Fibroblast of skin of back (primary cell): ENCODE measurements around the gene PAPOLB.
A peak's percentile ranks its signal among the peaks of the same experiment; 100 is the strongest.

Experiments
- DNase-seq: peaks from one replicate; pipeline ENCODE4 v3.0.0-alpha.2; 2013

The PAPOLB gene

GRCh38 chr7:4841007-4841784 lies 20.6 kb downstream of the PAPOLB start:
- no peak for DNase-seq

GRCh38 chr7:4840079-4840501 lies 21.7 kb downstream of the PAPOLB start:
- no peak for DNase-seq

DNA sequence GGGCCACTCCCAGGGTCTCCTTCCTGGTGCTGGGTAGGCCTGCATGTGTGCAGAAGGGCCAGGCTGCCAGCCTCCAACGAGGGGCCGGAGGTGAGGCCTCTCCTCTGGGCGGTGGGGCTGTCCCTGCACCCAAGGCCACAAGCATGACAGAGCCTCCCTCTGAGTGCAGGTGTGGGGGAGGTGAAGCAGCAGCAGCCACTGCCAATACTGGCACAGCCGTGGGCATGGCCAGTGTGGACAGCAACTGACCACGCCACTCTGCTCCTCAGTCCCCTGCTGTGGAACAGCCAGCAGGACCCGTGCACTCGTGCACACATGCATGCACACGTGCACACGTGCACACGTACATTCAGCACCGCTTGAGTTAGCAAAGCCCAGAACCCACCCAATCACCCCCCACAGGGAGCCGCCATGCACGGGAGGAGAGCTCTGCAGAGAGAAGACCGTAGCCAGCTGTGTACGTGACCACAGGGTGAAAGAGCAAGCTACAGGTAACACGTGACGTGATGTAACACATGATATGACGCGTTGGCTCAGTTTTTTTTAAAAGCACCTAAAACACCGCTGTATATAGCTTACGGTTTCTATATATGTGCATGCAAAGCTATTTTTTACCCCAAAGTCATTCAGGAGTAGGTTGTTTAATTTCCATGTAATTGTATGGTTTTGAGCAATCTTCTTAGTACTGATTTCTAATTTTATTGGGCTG lies 23.1 kb downstream of the PAPOLB start:
- DNase-seq: no peak

DNA sequence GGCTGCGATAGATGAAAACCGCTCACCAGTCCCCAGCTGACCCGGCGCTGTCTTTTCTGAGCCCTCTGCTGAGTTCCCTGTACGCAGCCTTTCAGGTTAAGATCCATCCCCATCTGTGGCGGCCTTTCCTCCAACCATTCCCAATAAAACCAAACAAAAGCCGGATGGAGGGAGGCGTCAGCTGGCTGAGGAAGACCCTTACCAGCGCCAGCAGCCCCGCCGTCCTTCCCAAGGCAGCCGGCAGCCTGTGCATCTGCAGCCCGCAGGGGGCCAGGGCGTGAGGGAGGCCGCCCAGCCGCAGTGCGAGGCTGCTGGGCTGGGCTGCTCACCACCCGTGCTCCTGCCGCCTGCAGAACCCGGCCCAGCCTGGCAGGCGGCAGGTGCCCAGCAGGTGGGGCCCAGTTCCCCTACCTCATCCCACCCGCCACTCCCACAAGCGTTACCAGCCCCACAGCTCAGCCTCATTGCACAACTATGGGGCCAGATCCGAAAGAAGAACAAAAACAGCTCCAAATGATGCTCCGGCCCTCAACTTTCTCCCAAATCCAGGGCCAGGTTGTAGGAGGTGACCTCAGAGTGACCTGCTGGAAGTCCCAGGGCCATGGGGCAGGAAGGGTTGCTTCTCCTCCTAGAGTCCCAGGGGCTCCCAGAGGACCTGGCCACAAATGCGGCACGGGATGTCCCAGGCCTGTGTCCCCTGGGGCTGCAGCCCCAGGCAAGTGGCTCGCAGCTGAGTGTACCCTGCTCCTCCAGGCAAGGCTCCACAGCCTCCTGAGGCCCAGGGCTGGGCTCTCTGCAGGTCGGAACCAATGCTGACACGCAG lies 23.8 kb downstream of the PAPOLB start:
- DNase-seq: no peak

DNA sequence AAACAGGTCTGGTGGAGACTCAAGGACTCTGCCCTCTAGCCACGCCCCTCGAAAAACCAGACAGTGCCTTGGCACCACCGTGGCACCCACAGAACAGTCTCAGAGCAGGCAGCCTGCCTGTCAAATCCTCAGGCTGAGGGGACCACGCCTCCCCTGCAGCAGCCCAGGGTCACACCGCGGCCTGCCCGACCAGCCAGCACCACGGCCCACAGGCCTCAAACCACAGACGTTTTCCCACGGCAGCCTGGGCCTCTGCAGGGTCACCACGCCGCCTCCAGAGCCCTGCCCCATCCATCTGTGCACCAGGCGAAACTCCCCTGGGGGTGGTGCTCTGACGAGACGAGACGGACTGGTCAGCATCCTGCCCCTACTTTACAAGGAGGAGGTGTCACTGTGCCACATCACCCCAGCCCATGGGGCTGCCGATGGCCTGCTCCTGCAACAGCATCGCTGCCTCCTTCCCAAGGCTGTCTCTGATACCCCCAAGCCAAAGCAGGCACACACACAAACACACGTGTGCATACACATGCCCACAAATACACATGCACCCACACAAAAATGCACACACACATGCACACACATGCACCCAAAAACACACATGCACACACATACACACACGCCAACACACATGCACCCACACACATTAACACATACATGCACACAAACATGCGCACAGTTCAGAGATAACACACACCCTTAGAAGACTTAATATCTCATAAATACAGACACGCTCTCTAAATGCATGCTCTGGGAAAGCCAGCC lies 24.6 kb downstream of the PAPOLB start:
- no peak for DNase-seq

- DNase-seq: no peak
Observed at GRCh38 chr7:4836206-4836661, 25.6 kb downstream of the PAPOLB start.

DNA sequence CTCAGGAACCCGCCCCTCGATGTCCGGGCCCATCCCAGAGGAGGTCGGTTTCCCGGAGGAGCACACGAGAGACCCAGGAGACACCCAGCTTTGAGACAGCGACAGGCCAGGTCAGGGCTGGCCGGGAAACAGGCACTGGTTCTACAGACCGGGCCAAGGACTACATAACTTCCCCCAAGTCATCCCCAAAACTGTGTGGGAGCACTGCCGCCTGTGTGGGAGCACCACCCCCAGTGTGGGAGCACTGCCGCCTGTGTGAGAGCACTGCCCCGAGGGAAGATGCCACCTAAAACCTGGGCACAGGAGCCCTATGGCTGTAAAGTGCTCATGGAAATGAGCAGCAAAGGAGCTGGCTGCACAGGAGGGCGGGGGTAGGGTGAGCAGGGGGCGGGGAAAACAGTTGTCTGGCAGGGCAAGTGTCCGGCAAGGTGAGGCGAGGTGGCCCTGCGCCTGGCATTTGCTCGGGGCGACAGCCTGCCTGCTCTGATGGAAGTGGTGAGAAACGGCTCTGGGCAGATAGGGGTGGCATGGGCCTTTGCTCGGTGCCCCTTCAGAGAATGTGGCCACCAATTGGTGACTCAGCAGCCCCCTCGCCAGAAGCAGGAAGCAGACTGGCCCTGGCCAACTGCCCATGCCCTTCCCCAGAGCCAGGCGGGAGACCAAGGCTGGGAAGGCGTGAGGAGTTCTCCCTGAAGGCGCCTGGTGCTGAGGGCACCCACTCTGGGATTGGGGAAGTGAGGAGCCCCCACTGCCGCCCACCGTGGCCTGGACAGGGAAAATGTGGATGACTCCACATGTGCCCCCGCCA lies 26.2 kb downstream of the PAPOLB start:
- DNase-seq: no peak

GRCh38 chr7:4834601-4835397 lies 27.0 kb downstream of the PAPOLB start:
- no peak for DNase-seq

DNA sequence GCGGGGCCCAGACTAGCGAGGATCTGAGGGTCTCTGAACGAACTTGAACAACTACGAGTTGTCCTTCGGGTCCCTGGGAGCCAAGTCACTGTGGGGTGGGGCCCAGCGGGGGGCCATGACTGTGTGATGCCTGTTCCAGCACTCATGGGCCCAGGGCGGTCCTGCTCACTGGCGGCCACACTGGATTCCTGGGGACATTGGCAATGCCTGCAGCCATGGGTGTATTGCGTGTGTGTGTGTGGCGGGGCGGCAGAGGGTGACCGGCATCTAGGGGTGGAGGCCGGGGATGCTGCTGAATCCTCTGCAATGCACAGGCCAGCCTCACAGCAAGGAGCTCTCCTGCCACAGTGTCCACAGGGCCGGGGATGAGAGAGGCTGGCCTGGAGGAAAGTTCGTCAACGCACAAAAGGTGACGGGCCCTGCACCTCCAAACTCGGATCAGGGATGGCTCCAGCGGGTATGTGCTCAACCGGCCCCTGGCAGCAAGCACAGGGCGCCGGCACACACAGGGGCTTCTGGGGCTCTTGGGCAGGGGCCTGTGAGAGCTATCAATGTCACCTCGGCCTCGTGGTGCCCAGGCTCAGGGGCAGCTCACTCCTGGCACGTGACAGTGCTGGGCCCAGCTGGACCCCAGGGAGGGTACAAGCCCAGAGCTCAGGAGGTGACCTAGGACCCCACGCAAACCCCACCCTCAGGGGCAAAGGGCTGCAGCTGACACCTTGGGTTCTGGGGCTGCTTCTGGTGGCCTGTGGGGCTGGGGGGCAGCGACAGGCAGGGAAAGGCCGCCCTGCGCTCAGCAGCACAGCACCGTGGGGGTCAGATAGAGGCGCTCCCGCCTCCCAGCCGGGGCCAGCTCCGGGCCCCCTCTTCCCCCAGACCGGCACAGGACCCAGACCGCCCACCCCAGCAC lies 27.9 kb downstream of the PAPOLB start:
- no peak for DNase-seq

- no peak for DNase-seq
Observed at GRCh38 chr7:4833176-4833575, 28.7 kb downstream of the PAPOLB start.

GRCh38 chr7:4832711-4833110 lies 29.1 kb downstream of the PAPOLB start:
- DNase-seq: no peak

DNA sequence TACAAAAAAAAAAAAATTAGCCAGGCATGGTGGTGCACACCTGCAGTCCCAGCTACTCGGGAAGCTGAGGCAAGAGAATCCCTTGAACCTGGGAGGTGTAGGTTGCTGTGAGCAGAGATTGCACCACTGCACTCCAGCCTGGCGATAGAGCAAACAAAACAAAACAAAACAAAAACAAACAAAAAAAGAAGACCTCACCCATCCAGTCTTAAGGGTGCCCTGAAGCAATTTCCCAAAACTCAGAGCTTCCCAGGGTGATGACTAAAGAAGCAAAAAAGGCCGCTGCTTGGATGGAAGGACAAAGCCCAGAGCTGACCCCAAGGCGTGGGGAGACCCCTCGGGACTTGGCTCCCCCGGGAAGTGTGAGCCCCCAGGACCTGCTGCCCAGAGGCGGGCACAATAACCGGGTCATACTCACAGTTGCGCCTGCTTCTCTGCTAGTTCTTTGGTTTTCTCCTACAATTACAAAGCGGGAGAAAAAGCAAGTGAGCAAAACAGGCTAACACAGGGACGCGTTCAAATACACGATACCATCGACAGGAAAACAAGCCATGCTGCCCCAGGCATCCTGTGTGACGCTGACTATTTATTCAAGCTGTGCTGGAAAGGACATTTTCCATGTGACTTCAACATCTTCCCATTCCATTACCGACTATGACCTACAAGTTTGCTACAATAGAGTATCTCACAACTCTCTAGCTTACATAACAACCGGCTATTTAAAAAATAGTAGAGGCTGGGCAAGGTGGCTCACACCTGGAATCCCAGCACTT lies 29.9 kb downstream of the PAPOLB start:
- no peak for DNase-seq

DNA sequence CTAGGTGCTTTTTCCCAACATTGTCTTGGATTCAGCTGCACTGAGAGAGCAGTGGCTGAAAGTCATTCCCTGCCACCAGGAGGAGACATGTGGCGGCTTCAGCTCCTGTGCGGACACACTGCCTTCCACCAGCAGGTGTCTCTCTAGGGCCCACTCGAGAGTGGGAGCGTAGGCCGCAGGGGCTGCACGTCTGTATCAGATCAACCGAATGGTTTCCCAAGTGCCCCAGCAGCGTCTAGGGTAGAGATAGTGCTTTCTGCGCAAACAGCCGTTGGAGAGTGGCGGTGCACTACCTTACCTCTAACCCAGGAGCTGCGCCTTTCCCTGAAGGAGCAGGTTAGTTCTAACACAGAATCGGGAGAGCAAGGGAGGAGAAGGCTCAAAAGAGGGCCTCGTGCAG lies 31.7 kb downstream of the PAPOLB start:
- peak; percentile 63 for DNase-seq

- no peak for DNase-seq
Observed at GRCh38 chr7:4828720-4829383, 33.0 kb downstream of the PAPOLB start.

GRCh38 chr7:4825081-4825480 lies 36.7 kb downstream of the PAPOLB start:
- no peak for DNase-seq

GRCh38 chr7:4824120-4824775 lies 37.6 kb downstream of the PAPOLB start:
- no peak for DNase-seq

DNA sequence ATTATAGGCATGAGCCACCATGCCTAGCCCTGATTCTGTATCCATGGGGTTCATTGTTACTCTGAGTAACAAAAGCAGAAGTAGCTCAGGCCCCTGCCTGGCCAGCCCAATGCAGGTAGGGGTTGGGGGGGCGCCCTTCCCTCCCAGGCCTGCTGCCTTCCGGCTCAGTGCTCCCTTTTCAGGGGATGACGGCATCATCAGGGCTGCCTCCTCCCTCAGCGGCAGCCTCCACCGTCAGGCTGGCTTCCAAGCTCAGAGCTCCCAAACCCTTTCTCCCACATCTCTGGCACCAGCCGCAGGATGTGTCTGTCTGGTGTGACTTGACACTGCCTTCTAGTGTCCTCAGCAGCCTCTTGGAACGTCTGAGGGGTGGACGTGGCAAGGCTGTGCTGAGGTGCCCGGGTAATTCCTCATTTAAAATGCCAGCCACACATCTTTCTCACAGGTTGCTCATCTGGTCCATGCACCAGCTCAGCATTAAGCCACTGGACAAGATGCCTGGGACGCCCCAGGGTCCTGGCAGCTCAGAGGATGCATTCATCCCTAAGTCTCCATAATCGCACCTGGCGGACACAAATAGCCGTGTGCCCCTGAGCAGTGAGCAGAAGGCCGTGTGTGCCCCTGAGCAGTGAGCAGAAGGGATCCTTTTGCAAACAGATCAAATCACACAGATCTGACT lies 38.2 kb downstream of the PAPOLB start:
- no peak for DNase-seq
